Thyroid gland (tissue), 4 donors: ENCODE results near the gene TPRG1. TPM values are rescaled to one million over a fixed set of nuclear protein-coding genes. Genes with fewer than 3 reads are reported as not detected.
A peak's percentile ranks its signal among the peaks of the same experiment; 100 is the strongest.

Source experiments
- DNase-seq, 2 donors: peaks; one replicate each; pipeline ENCODE4 v3.0.0-alpha.2; 2019
- H3K27ac ChIP-seq, 3 donors: fragments of 200-600 bp; sonication (generic); 1 replicate in 2 of 3; 2 replicates in 1 of 3; pipeline ENCODE4 v1.5.1; 2016 to 2019; ENCODE audit warnings: mild to moderate bottlenecking in 1 of 3, moderate library complexity in 1 of 3
- H3K27me3 ChIP-seq: fragments of 200-600 bp; sonication (generic); one replicate; pipeline ENCODE4 v1.5.1; 2019
- H3K36me3 ChIP-seq, 2 donors: fragments of 200-600 bp; sonication (generic); one replicate each; pipeline ENCODE4 v1.5.1; 2016 to 2019
- H3K4me1 ChIP-seq, 2 donors: fragments of 200-600 bp; sonication (generic); one replicate each; pipeline ENCODE4 v1.5.1; 2017 to 2019
- H3K4me3 ChIP-seq, 3 donors: fragments of 200-600 bp; sonication (generic); replicated peaks in 1 of 3; 1 replicate in 2 of 3; 2 replicates in 1 of 3; pipeline ENCODE4 v1.5.1; 2016; ENCODE audit warnings: mild to moderate bottlenecking in 1 of 3
- H3K9me3 ChIP-seq: fragments of 200-600 bp; sonication (generic); one replicate; pipeline ENCODE4 v1.5.1; 2017
- CTCF ChIP-seq, 6 experiments: fragments of 200-600 bp in 3 of 6; fragments of 450-650 bp in 3 of 6; sonication (generic) in 3 of 6; IDR thresholded peaks; one replicate each; pipeline ENCODE4 v1.5.1; 2016 to 2019; ENCODE audit warnings: antibody characterized with exemption in 6 of 6, mild to moderate bottlenecking in 2 of 6, inconsistent platforms in 1 of 6, moderate library complexity in 1 of 6
- POLR2A ChIP-seq, 2 donors: fragments of 450-650 bp; IDR thresholded peaks; one replicate each; pipeline ENCODE4 v1.6.1; 2017; ENCODE audit warnings: antibody characterized with exemption in 2 of 2, mild to moderate bottlenecking in 2 of 2, moderate library complexity in 1 of 2
- WGBS, 2 donors: methylation state at CpG; one replicate each; pipeline ENCODE4 v1.1.5; 2017; 5-methylcytosine and 5-hydroxymethylcytosine counted together
- intact Hi-C: fragments of 100-400 bp; cut with DNase I; formaldehyde crosslinking; loops from one replicate; pipeline ENCODE4 v1.15.1; 2023
- total RNA-seq, 4 donors: library from RNA; depleted of rRNA; stranded (reverse); fragments of >200 nt; gene quantifications; one replicate each; pipeline ENCODE4 v1.2.3, GENCODE V29; 2016

The TPRG1 gene
- total RNA-seq, 4 donors from 2014 or later = 2.0 to 10.5 (median 5.7) TPM

- WGBS, 2 donors = 94 to 98% methylated on average over 6 of the region's 6 CpGs
- H3K27me3 ChIP-seq = no peaks in the 10 kb centered on the region
- H3K4me1 ChIP-seq = peaks cover 0 to 9% of the 10 kb centered on the region in 2 donors
- intact Hi-C loops = no loop called here
- H3K9me3 ChIP-seq = no peaks in the 10 kb centered on the region
- no peak for DNase-seq
- H3K27ac ChIP-seq = no peak overlapping the region
- H3K4me3 ChIP-seq = no peak overlapping the region
- no peak for TF ChIP-seq CTCF (IDR thresholded peaks at IDR 0.05)
- no peaks in the 10 kb centered on the region for H3K36me3 ChIP-seq
Observed at GRCh38 chr3:189169728-189170127, 2.0 kb upstream of the TPRG1 start.

- Histone ChIP-seq H3K4me1 (peaks cover 0 to 9% of the 10 kb centered on the region in 2 donors), H3K36me3 (no peaks in the 10 kb centered on the region), H3K4me3 (no peak overlapping the region), H3K9me3 (no peaks in the 10 kb centered on the region), H3K27me3 (no peaks in the 10 kb centered on the region), H3K27ac (no peak overlapping the region)
- TF ChIP-seq POLR2A (IDR thresholded peaks at IDR 0.05) = no peak
- no peak for TF ChIP-seq CTCF (IDR thresholded peaks at IDR 0.05)
- intact Hi-C loops = no loop called here
- WGBS, 2 donors = 57 to 58% methylated on average over 7 of the region's 7 CpGs
- peak in 1 of 2 donors; percentile 9 for DNase-seq
Observed at GRCh38 chr3:189170559-189170958, 1.2 kb upstream of the TPRG1 start.

- TF ChIP-seq CTCF (IDR thresholded peaks at IDR 0.05) (no peak), POLR2A (IDR thresholded peaks at IDR 0.05) (no peak)
- WGBS, 2 donors = 84 to 88% methylated on average over 8 of the region's 8 CpGs
- no peak overlapping the region for H3K4me3 ChIP-seq
- no peaks in the 10 kb centered on the region for H3K36me3 ChIP-seq
- no peaks in the 10 kb centered on the region for H3K9me3 ChIP-seq
- DNase-seq = no peak
- no peaks in the 10 kb centered on the region for H3K27me3 ChIP-seq
- intact Hi-C loops = no loop called here
- no peaks in the 10 kb centered on the region for H3K4me1 ChIP-seq
- H3K27ac ChIP-seq = no peak overlapping the region
Observed at GRCh38 chr3:189172668-189173419, 1.1 kb downstream of the TPRG1 start.

GRCh38 chr3:189184566-189184965, 12.8 kb downstream of the TPRG1 start:
- DNase-seq = no peak
- peaks cover 5 to 15% of the 10 kb centered on the region in 2 donors for H3K4me1 ChIP-seq
- no peak overlapping the region for H3K4me3 ChIP-seq
- no peaks in the 10 kb centered on the region for H3K9me3 ChIP-seq
- intact Hi-C loops = no loop called here
- 95% methylated on average over 7 of the region's 7 CpGs for WGBS, 2 donors
- no peak for TF ChIP-seq CTCF (IDR thresholded peaks at IDR 0.05)
- no peak for TF ChIP-seq POLR2A (IDR thresholded peaks at IDR 0.05)
- no peaks in the 10 kb centered on the region for H3K36me3 ChIP-seq
- no peaks in the 10 kb centered on the region for H3K27me3 ChIP-seq
- H3K27ac ChIP-seq = no peak overlapping the region

DNA sequence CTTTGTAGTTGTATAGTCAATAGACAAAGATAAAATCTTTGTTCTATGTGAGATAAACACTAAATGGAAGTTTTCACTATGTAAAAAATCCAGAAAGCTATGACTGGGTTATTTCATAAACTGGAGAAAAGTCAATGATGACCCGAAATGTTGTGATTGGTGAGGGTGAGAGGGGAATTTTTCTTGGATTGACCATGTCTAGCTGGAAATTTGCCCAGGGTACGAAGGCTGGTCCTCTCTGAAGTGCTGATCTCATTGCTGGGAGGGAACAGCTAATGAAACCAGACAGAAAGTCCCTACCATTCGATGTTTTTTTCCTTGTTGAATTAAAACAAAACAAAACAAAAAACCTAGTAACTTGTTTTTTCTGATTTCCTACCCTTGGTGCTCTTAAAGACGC, 14.3 kb downstream of the TPRG1 start:
- intact Hi-C loops = no loop called here
- DNase-seq = peak; percentile 40 to 71
- H3K4me1 ChIP-seq = peaks cover 5 to 15% of the 10 kb centered on the region in 2 donors
- H3K27me3 ChIP-seq = no peaks in the 10 kb centered on the region
- 17 to 27% methylated on average over 4 of the region's 4 CpGs for WGBS, 2 donors
- no peaks in the 10 kb centered on the region for H3K9me3 ChIP-seq
- peak overlapping the region in 2 of 3 donors; percentile 66 to 72 for H3K27ac ChIP-seq
- H3K4me3 ChIP-seq = no peak overlapping the region
- TF ChIP-seq CTCF (IDR thresholded peaks at IDR 0.05) (no peak), POLR2A (IDR thresholded peaks at IDR 0.05) (no peak)
- no peaks in the 10 kb centered on the region for H3K36me3 ChIP-seq
